H1 (cell line): ENCODE measurements around the gene SPINDOC. TPM values are rescaled to one million over a fixed set of nuclear protein-coding genes. Genes with fewer than 3 reads are reported as not detected.
A peak's percentile ranks its signal among the peaks of the same experiment; 100 is the strongest.

Source experiments
- BCL11A ChIP-seq, 2 experiments: IDR thresholded peaks; one replicate each; pipeline ENCODE4 v1.6.1; 2011; ENCODE audit warnings: low read depth in 2 of 2, low read length in 2 of 2, mild to moderate bottlenecking in 2 of 2
- HDAC2 ChIP-seq, 2 experiments: fragments of 300-600 bp in 1 of 2; sonication (generic) in 1 of 2; IDR thresholded peaks; 2 replicates each; pipeline ENCODE4 v1.6.1; 2011 to 2012; ENCODE audit warnings: low read depth in 2 of 2, low read length in 2 of 2, mild to moderate bottlenecking in 2 of 2, moderate library complexity in 2 of 2, borderline replicate concordance in 1 of 2, inconsistent platforms in 1 of 2
- JUND ChIP-seq: IDR thresholded peaks from 2 replicates; pipeline ENCODE4 v1.6.1; 2011; ENCODE audit warnings: mild to moderate bottlenecking, improper control_type of control experiment, low read length
- NANOG ChIP-seq: IDR thresholded peaks from 2 replicates; pipeline ENCODE4 v1.6.1; 2011; ENCODE audit warnings: low read length, low read depth, mild to moderate bottlenecking, inconsistent platforms; ENCODE audit not compliant: insufficient read depth, poor library complexity, severe bottlenecking
- SIN3A ChIP-seq, 2 experiments: IDR thresholded peaks in 1 of 2; conservative IDR thresholded peaks in 1 of 2; 2 replicates each; pipeline ENCODE4 v1.6.1; 2011 to 2012; ENCODE audit warnings: low read length in 2 of 2, improper control_type of control experiment in 1 of 2, low read depth in 1 of 2, mild to moderate bottlenecking in 1 of 2
- SP1 ChIP-seq: IDR thresholded peaks from 2 replicates; pipeline ENCODE4 v1.6.1; 2011; ENCODE audit warnings: low read depth, low read length
- TAF1 ChIP-seq: IDR thresholded peaks from 2 replicates; pipeline ENCODE4 v1.6.1; 2011; ENCODE audit warnings: mild to moderate bottlenecking, low read depth, low read length
- polyA plus RNA-seq, 7 experiments: library from polyadenylated mRNA; depleted of rRNA in 3 of 7; stranded (reverse) in 5 of 7; unstranded in 2 of 7; fragments of >200 nt in 5 of 7; fragments of 200-250 nt in 2 of 7; gene quantifications; 1 replicate in 5 of 7; 2 replicates in 1 of 7; 4 replicates in 1 of 7; pipeline versions ENCODE4 v1.2.1 to v1.2.3, GENCODE V29; 2011 to 2013; ENCODE audit warnings: missing spikeins in 2 of 7, mixed read lengths in 2 of 7
- total RNA-seq: library from RNA; stranded (reverse); fragmentation: NEBNext Ultra II Directional; extraction: Animal tissue kit (Norgen Biotek cat#: 25700); gene quantifications from 2 replicates; pipeline ENCODE4 v1.2.1, GENCODE V29; 2021
- TF ChIP-seq, protein P1 (sequence below): IDR thresholded peaks from 2 replicates; pipeline ENCODE4 v1.6.1; 2012; ENCODE audit warnings: low read length, inconsistent platforms
- TF ChIP-seq, protein P2 (sequence below): IDR thresholded peaks from 2 replicates; pipeline ENCODE4 v1.6.1; 2012; ENCODE audit warnings: inconsistent platforms

SPINDOC gene
- total and polyA plus RNA-seq, 2 of the 8 experiments (the other 6 are each of a cell fraction or from before 2014, with no cell fraction given) = 78.7 to 99.7 TPM

GRCh38 chr11:63813035-63813562, at the start of gene SPINDOC (continued):
- TF ChIP-seq, protein P1, sequence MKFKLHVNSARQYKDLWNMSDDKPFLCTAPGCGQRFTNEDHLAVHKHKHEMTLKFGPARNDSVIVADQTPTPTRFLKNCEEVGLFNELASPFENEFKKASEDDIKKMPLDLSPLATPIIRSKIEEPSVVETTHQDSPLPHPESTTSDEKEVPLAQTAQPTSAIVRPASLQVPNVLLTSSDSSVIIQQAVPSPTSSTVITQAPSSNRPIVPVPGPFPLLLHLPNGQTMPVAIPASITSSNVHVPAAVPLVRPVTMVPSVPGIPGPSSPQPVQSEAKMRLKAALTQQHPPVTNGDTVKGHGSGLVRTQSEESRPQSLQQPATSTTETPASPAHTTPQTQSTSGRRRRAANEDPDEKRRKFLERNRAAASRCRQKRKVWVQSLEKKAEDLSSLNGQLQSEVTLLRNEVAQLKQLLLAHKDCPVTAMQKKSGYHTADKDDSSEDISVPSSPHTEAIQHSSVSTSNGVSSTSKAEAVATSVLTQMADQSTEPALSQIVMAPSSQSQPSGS = no peak
- TF ChIP-seq HDAC2 (IDR thresholded peaks at IDR 0.05; ENCODE audit: borderline replicate concordance in 1 of 2, low read depth in 2 of 2, low read length in 2 of 2) = no peak
- peak; percentile 42 for TF ChIP-seq NANOG
- 0 out of 4 replicates have a peak, but pooled peaks of 1 of the 2 experiments have one; percentile 18 for TF ChIP-seq SIN3A (conservative IDR thresholded peaks at IDR 0.05 in 1 of 2, IDR thresholded peaks at IDR 0.05 in 1 of 2; ENCODE audit: low read depth in 1 of 2, low read length in 2 of 2)
- no peak for TF ChIP-seq BCL11A (IDR thresholded peaks at IDR 0.05; ENCODE audit: low read depth in 2 of 2, low read length in 2 of 2)
- peak; percentile 55 for TF ChIP-seq TAF1
- no peak for TF ChIP-seq SP1
- TF ChIP-seq, protein P2, sequence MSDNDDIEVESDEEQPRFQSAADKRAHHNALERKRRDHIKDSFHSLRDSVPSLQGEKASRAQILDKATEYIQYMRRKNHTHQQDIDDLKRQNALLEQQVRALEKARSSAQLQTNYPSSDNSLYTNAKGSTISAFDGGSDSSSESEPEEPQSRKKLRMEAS = peak; percentile 62; the same call in 1 of the 2 replicates
- no peak for TF ChIP-seq JUND
